Liver (tissue), 9 donors: ENCODE data around the gene RAI1. TPM values are rescaled to one million over a fixed set of nuclear protein-coding genes. Genes with fewer than 3 reads are reported as not detected.

ENCODE experiments used
- DNase-seq: peaks from one replicate; pipeline ENCODE4 v3.0.0-alpha.2; 2017; ENCODE audit warnings: low spot score
- H3K27ac ChIP-seq, 2 donors: one replicate each; pipeline ENCODE4 v1.7.0; 2013; ENCODE audit warnings: inconsistent platforms in 2 of 2, low read length in 2 of 2, control low read depth in 1 of 2, low read depth in 1 of 2, mild to moderate bottlenecking in 1 of 2
- H3K27me3 ChIP-seq, 4 donors: one replicate each; pipeline versions ENCODE4 v1.6.1 to v1.7.0; 2013; ENCODE audit warnings: low read length in 3 of 4, inconsistent platforms in 1 of 4, mild to moderate bottlenecking in 1 of 4, moderate library complexity in 1 of 4; ENCODE audit not compliant: control insufficient read depth in 4 of 4, insufficient read depth in 4 of 4
- H3K36me3 ChIP-seq, 4 donors: one replicate each; pipeline versions ENCODE4 v1.6.1 to v1.7.0; 2013; ENCODE audit warnings: low read length in 3 of 4, mild to moderate bottlenecking in 3 of 4, low read depth in 1 of 4, moderate library complexity in 1 of 4; ENCODE audit not compliant: control insufficient read depth in 4 of 4, insufficient read depth in 3 of 4
- H3K4me1 ChIP-seq, 4 donors: one replicate each; pipeline versions ENCODE4 v1.6.1 to v1.7.0; 2013; ENCODE audit warnings: low read length in 3 of 4, mild to moderate bottlenecking in 3 of 4, moderate library complexity in 1 of 4; ENCODE audit not compliant: control insufficient read depth in 4 of 4, insufficient read depth in 4 of 4
- H3K4me3 ChIP-seq, 3 donors: one replicate each; pipeline versions ENCODE4 v1.6.1 to v1.7.0; 2013; ENCODE audit warnings: low read length in 3 of 3, control low read depth in 1 of 3, low read depth in 1 of 3, mild to moderate bottlenecking in 1 of 3
- H3K9ac ChIP-seq, 2 donors: one replicate each; pipeline ENCODE4 v1.7.0; 2013; ENCODE audit warnings: low read length in 2 of 2, mild to moderate bottlenecking in 2 of 2, moderate library complexity in 2 of 2, control low read depth in 1 of 2, low read depth in 1 of 2
- H3K9me3 ChIP-seq, 4 donors: one replicate each; pipeline versions ENCODE4 v1.6.1 to v1.7.0; 2013; ENCODE audit warnings: low read length in 3 of 4; ENCODE audit not compliant: control insufficient read depth in 4 of 4
- ATF3 ChIP-seq: IDR thresholded peaks from 2 replicates; pipeline ENCODE4 v1.6.1; 2016; ENCODE audit warnings: antibody characterized with exemption
- CTCF ChIP-seq: fragments of 150-350 bp; IDR thresholded peaks from 2 replicates; pipeline ENCODE4 v1.5.1; 2017; ENCODE audit warnings: improper control_type of control experiment, low read depth, low read length; ENCODE audit not compliant: missing input control
- EGR1 ChIP-seq, 2 donors: IDR thresholded peaks; 2 replicates each; pipeline ENCODE4 v1.6.1; 2016 to 2018; ENCODE audit warnings: antibody characterized with exemption in 2 of 2, low read depth in 2 of 2
- GABPA ChIP-seq, 2 donors: IDR thresholded peaks in 1 of 2; conservative IDR thresholded peaks in 1 of 2; 2 replicates each; pipeline ENCODE4 v1.6.1; 2016; ENCODE audit warnings: antibody characterized with exemption in 2 of 2, mild to moderate bottlenecking in 1 of 2, moderate library complexity in 1 of 2
- HNF4A ChIP-seq, 2 donors: conservative IDR thresholded peaks; 2 replicates each; pipeline ENCODE4 v1.6.1; 2016; ENCODE audit warnings: antibody characterized with exemption in 2 of 2, mild to moderate bottlenecking in 2 of 2
- HNF4G ChIP-seq: IDR thresholded peaks from 2 replicates; pipeline ENCODE4 v1.6.1; 2016; ENCODE audit warnings: antibody characterized with exemption
- JUND ChIP-seq, 2 donors: IDR thresholded peaks; 2 replicates each; pipeline ENCODE4 v1.6.1; 2016; ENCODE audit warnings: antibody characterized with exemption in 2 of 2
- MAX ChIP-seq: IDR thresholded peaks from 2 replicates; pipeline ENCODE4 v1.6.1; 2016; ENCODE audit warnings: antibody characterized with exemption
- RAD21 ChIP-seq, 2 donors: IDR thresholded peaks; 2 replicates each; pipeline ENCODE4 v1.6.1; 2016; ENCODE audit warnings: antibody characterized with exemption in 2 of 2, mild to moderate bottlenecking in 2 of 2
- REST ChIP-seq: IDR thresholded peaks from 2 replicates; pipeline ENCODE4 v1.6.1; 2016; ENCODE audit warnings: antibody characterized with exemption, mild to moderate bottlenecking
- RXRA ChIP-seq, 2 donors: IDR thresholded peaks; 2 replicates each; pipeline ENCODE4 v1.6.1; 2017 to 2018; ENCODE audit warnings: antibody characterized with exemption in 2 of 2, mild to moderate bottlenecking in 1 of 2
- SP1 ChIP-seq: IDR thresholded peaks from 2 replicates; pipeline ENCODE4 v1.6.1; 2018; ENCODE audit warnings: antibody characterized with exemption, mild to moderate bottlenecking
- TAF1 ChIP-seq: conservative IDR thresholded peaks from 2 replicates; pipeline ENCODE4 v1.6.1; 2016; ENCODE audit warnings: antibody characterized with exemption, mild to moderate bottlenecking
- WGBS: extraction: QIAGEN DNeasy Blood & Tissue Kit; methylation state at CpG from one replicate; pipeline ENCODE4 v1.1.7; 2013; 5-methylcytosine and 5-hydroxymethylcytosine counted together
- polyA plus RNA-seq, 2 donors: library from polyadenylated mRNA; stranded (reverse) in 1 of 2; unstranded in 1 of 2; fragments of 200-250 nt in 1 of 2; fragments of >200 nt in 1 of 2; fragmentation: Nextera tagmentation in 1 of 2; extraction: Ambion mirVana in 1 of 2; gene quantifications; one replicate each; pipeline versions ENCODE4 v1.2.1 to v1.2.3, GENCODE V29; 2013 to 2015
- total RNA-seq, 2 donors: library from RNA; depleted of rRNA; stranded (reverse); fragments of >200 nt; gene quantifications; one replicate each; pipeline ENCODE4 v1.2.3, GENCODE V29; 2014
- donor health status: healthy.
- donor health status: healthy.
- donor health status: healthy.
- donor health status: healthy.
- donor health status: healthy.

RAI1 gene
- total and polyA plus RNA-seq, 4 donors, result 0.57 to 7.6 (median 5.3) TPM

GRCh38 chr17:17745476-17746455, 64.5 kb downstream of the RAI1 start:
- Histone ChIP-seq H3K9ac (no peak overlapping the region), H3K36me3 (peaks cover 0 to 2% (median 0%) of the 10 kb centered on the region in 4 donors), H3K27ac (no peak overlapping the region), H3K27me3 (no peaks in the 10 kb centered on the region), H3K4me1 (peaks cover 0 to 7% (median 3%) of the 10 kb centered on the region in 4 donors), H3K9me3 (no peaks in the 10 kb centered on the region), H3K4me3 (no peak overlapping the region)
- 93% methylated on average over 33 of the region's 33 CpGs for whole genome bisulfite sequencing
- TF ChIP-seq HNF4A (conservative IDR thresholded peaks at IDR 0.05) (no peak), ATF3 (no peak), RAD21 (IDR thresholded peaks at IDR 0.05) (no peak), RXRA (IDR thresholded peaks at IDR 0.05) (no peak), JUND (IDR thresholded peaks at IDR 0.05) (no peak), MAX (no peak), TAF1 (no peak), SP1 (no peak), CTCF (no peak)
- no peak for DNase-seq

- Histone ChIP-seq H3K36me3 (peaks cover 0 to 2% (median 0%) of the 10 kb centered on the region in 4 donors), H3K27ac (no peak overlapping the region), H3K9ac (no peak overlapping the region), H3K27me3 (no peaks in the 10 kb centered on the region), H3K4me1 (peaks cover 4 to 18% (median 11%) of the 10 kb centered on the region in 4 donors), H3K9me3 (no peaks in the 10 kb centered on the region), H3K4me3 (no peak overlapping the region)
- no peak for DNase-seq
- 94% methylated on average over 3 of the region's 3 CpGs for WGBS
- no peak for TF ChIP-seq HNF4A (conservative IDR thresholded peaks at IDR 0.05)
- no peak for TF ChIP-seq GABPA (IDR thresholded peaks at IDR 0.05 in 1 of 2, conservative IDR thresholded peaks at IDR 0.05 in 1 of 2)
These were observed 66.9 kb downstream of the RAI1 start for GRCh38 chr17:17748179-17748578.

GRCh38 chr17:17748604-17749003, 67.3 kb downstream of the RAI1 start:
- H3K4me1 ChIP-seq, result peaks cover 4 to 18% (median 11%) of the 10 kb centered on the region in 4 donors
- peaks cover 0 to 2% (median 0%) of the 10 kb centered on the region in 4 donors for H3K36me3 ChIP-seq
- TF ChIP-seq HNF4A (conservative IDR thresholded peaks at IDR 0.05), result no peak
- no peak for TF ChIP-seq EGR1 (IDR thresholded peaks at IDR 0.05; ENCODE audit: low read depth in 2 of 2)
- TF ChIP-seq ATF3, result no peak
- no peak for TF ChIP-seq SP1
- no peak for TF ChIP-seq REST
- TF ChIP-seq HNF4G, result no peak
- H3K27me3 ChIP-seq, result no peaks in the 10 kb centered on the region
- no peak for DNase-seq
- no peak overlapping the region for H3K27ac ChIP-seq
- no peak overlapping the region for H3K4me3 ChIP-seq
- H3K9ac ChIP-seq, result no peak overlapping the region
- WGBS, result 96% methylated on average over 8 of the region's 8 CpGs
- H3K9me3 ChIP-seq, result no peaks in the 10 kb centered on the region
